ENCODE results near the gene RPH3AL.

RPH3AL gene

GRCh38 chr17:300881-301280 is 51.7 kb downstream of the RPH3AL start:
- DNase-seq (ENCODE audit: low spot score) = no peak

DNA sequence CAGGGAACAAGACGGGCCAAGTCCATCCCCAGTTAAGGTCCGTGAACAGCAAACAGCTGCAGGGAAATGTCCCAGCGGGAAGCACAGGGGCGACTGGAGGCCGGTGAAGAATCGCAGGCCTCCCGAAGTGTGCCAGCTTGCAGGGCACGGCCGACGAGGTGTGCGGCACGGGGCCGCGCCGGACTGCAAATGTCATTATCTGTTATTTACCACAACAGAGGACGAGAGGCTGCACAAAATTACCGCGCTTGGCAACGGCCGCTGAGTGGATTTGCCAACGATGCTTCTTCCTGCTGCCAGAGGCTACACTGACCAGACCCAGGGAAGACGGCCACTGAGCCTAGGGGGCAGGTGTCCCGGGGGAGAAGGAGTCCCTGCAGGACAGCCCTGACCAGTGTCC is 53.1 kb downstream of the RPH3AL start:
- no peak for DNase-seq (ENCODE audit: low spot score)

- no peak for DNase-seq (ENCODE audit: low spot score)
These were observed 53.7 kb downstream of the RPH3AL start for GRCh38 chr17:298791-299450.

GRCh38 chr17:297758-298157 is 54.8 kb downstream of the RPH3AL start:
- no peak for DNase-seq (ENCODE audit: low spot score)

GRCh38 chr17:296906-297690 is 55.5 kb downstream of the RPH3AL start:
- no peak for DNase-seq (ENCODE audit: low spot score)

DNA sequence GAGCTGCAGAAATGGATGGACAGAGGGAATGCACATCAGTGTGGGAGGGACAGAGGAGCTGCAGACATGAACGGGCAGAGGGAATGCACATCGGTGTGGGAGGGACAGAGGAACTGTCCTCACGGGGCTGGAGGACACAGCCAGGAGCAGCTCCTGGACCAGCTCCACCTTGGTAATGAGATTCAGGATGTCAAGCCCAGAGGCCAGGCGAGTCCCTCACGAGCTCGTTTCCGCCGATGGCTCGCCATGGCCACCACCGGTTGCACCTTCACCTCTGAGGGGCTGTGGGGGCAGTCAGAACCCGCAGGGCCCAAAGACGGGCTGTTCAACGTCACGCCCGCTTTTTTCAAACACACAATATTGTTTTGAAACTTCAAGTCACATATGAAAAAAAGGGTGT is 56.2 kb downstream of the RPH3AL start:
- DNase-seq (ENCODE audit: low spot score) = no peak

GRCh38 chr17:292531-293382 is 59.9 kb downstream of the RPH3AL start:
- DNase-seq (ENCODE audit: low spot score) = no peak

GRCh38 chr17:292016-292415 is 60.6 kb downstream of the RPH3AL start:
- DNase-seq (ENCODE audit: low spot score) = no peak

DNA sequence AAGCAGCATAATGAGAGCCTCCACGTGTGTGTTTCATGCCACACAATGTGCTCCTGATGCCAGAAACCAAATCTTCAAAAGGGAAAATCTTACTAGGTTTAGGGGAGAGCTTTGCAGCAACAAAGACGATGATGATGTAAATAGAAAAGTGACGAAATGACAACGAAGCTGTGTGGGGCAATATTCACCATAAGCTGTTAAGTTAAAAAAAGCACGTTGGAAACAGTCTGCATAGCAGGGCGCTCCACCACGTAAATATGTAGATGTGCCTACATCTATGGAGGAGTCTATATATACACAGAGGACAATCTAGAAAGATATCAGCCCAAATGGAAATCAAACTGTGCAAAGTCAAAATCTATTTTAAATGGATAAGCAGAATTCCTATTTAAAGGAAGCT is 61.0 kb downstream of the RPH3AL start:
- DNase-seq (ENCODE audit: low spot score) = no peak

GRCh38 chr17:290626-291025 is 62.0 kb downstream of the RPH3AL start:
- no peak for DNase-seq (ENCODE audit: low spot score)

DNA sequence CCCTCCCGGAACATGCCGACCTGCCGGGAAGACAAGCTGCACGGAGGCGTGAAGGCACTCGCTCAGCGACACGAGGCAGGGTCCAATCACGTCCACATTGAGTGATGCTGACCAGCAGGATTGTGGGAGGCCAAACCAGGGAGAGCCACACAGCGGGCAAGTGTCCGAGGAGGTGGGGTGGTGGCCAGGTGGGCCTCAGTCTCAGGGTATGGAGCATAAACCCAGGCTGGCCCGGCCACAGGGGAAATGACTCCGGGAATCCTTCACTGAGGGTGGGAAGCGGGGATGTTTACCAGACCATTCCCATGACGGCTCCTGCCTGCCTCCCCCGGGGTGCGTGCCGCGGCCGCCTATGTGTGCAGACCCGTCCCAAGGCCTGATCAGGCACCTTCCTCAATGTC is 62.5 kb downstream of the RPH3AL start:
- no peak for DNase-seq (ENCODE audit: low spot score)

GRCh38 chr17:289409-289808 is 63.2 kb downstream of the RPH3AL start:
- no peak for DNase-seq (ENCODE audit: low spot score)

- no peak for DNase-seq (ENCODE audit: low spot score)
These were observed 63.7 kb downstream of the RPH3AL start for GRCh38 chr17:288802-289356.

DNA sequence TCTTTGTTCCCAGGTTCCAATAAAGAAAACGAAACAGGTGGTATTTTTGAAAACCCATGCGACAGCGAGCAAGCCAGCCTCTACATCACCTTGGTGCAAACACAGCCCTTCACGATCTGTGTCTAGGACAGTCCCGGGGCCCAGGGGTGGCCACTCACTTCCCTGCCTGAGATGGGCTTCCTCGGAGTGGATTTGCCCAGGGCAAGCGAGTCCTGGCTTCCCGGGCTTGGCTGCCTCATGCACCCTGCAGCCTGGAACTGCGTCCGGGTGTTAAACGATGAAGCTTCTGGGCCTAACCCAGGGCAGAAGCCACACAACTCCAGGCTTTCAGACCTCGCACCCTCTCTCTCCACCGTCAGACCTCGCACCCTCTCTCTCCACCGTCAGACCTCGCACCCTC is 66.0 kb downstream of the RPH3AL start:
- no peak for DNase-seq (ENCODE audit: low spot score)

- no peak for DNase-seq (ENCODE audit: low spot score)
These were observed 66.7 kb downstream of the RPH3AL start for GRCh38 chr17:285751-286422.

GRCh38 chr17:284676-285355 is 67.8 kb downstream of the RPH3AL start:
- no peak for DNase-seq (ENCODE audit: low spot score)

GRCh38 chr17:283911-284675 is 68.5 kb downstream of the RPH3AL start:
- no peak for DNase-seq (ENCODE audit: low spot score)

GRCh38 chr17:282912-283882 is 69.4 kb downstream of the RPH3AL start:
- no peak for DNase-seq (ENCODE audit: low spot score)
